SK-N-SH treated with all-trans-retinoic acid at 6 μM for 48 hours (cell line): ENCODE measurements around the gene CCDC80.

Experiments
- BACH2 ChIP-seq: fragments of 250-450 bp; sonication (Bioruptor Pico); IDR thresholded peaks from 2 replicates; pipeline ENCODE4 v1.9.0; 2021; ENCODE audit warnings: mild to moderate bottlenecking, borderline replicate concordance
- CSRNP3 ChIP-seq: fragments of 250-450 bp; sonication (Bioruptor Pico); IDR thresholded peaks from 2 replicates; pipeline ENCODE4 v1.5.1; 2021; ENCODE audit warnings: mild to moderate bottlenecking, moderate library complexity
- ZNF8 ChIP-seq: fragments of 450-650 bp; formaldehyde crosslinking; IDR thresholded peaks from 2 replicates; pipeline ENCODE4 v1.5.0; 2020; ENCODE audit warnings: mild to moderate bottlenecking, moderate library complexity

- no peak for TF ChIP-seq BACH2 (CRISPR knock-in tag)
- TF ChIP-seq CSRNP3 (CRISPR knock-in tag): no peak
- no peak for TF ChIP-seq ZNF8 (CRISPR knock-in tag)
These were observed 47.3 kb upstream of the CCDC80 start for GRCh38 chr3:112688085-112688769.
